ENCODE results near the gene MPRIP. TPM values are rescaled to one million over a fixed set of nuclear protein-coding genes. Genes with fewer than 3 reads are reported as not detected.

Gene MPRIP
- total RNA-seq, 1 donor from 2014 or later: 105 TPM

DNA sequence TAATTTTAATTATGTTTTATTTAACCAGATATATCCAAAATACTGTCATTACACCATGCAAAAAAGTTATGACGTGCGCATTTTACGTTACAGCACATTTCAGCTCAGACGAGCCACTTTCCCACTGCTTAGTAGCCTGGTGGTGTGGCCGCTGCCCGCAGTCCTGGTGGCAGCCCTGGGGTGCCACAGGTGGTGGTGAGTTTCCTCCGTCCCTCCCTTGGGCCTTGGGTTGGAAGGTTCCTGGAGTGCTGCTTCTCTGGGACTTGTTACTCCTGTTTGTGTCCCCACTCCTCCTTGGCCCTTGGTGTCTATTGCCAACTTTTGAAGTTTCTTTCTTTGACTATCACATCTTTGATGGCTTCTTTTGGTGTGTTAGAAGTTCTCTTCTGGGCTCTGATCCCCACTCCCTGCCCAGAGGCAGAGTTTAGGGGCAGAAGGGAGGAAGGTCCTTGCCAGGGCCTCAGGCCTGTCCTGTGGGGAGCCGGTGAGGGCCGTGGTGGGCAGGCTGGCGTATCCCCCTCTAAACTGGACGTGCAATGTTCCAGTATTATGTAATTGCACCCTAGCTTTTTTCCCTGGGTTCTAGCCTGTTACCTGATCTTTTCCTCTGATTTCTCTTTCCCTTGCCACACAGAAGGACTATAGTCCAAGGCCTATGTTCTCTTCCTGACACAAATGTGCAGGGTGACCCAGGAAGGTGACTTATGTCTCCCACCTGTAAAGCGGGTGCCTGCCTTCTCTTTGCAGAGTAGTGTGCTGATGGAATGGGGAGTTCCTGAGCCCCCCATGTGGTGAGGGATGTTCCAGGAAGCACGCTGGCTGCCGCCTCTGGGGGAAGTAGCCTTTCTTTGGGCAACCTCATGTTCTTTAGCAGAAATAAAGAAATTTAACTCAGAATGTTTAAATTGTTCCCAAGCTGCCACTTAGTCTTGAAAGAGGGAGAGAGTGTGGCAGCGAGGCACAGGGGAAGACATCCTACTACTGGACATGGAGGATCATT is 8.4 kb downstream of the MPRIP start:
- no peak for DNase-seq

GRCh38 chr17:17051380-17051779 is 9.1 kb downstream of the MPRIP start:
- no peak for DNase-seq

DNA sequence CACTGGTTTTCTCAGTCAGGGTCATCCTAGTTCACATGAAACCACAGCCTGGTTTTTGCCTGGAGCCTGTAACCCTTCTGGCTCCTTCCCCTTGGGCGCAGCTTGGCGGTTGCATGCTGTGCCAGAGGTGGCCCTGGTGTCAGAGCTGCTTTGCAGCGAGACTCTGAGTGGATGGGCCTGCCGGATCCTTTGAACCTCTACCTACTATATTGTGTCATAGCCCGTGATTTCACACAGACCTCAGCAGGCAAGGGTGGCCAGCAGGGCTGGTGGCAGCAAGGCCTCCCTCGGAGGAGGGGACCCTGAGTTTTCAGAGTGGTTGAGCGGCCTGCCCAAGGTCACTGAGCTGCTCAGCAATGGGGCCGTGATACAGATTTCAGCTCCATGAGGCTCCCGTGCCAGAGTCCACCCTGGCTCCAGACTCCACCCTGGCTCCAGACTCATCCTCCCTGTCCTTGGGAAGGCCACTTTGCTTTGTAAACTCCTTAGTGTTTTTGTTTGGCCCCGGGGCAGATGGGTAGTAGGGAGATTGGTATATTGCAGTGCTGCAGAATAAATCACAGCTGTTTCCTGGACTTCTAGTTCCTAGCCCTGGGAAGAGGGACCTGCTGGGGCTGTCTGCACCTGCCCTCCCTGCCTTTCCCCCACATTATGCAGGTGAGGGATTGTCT is 9.7 kb downstream of the MPRIP start:
- DNase-seq: no peak

- DNase-seq: peak; percentile 43
Observed at GRCh38 chr17:17052462-17053221, 10.4 kb downstream of the MPRIP start.

GRCh38 chr17:17053446-17054379 is 11.5 kb downstream of the MPRIP start:
- no peak for DNase-seq

GRCh38 chr17:17054636-17055035 is 12.4 kb downstream of the MPRIP start:
- DNase-seq: no peak

DNA sequence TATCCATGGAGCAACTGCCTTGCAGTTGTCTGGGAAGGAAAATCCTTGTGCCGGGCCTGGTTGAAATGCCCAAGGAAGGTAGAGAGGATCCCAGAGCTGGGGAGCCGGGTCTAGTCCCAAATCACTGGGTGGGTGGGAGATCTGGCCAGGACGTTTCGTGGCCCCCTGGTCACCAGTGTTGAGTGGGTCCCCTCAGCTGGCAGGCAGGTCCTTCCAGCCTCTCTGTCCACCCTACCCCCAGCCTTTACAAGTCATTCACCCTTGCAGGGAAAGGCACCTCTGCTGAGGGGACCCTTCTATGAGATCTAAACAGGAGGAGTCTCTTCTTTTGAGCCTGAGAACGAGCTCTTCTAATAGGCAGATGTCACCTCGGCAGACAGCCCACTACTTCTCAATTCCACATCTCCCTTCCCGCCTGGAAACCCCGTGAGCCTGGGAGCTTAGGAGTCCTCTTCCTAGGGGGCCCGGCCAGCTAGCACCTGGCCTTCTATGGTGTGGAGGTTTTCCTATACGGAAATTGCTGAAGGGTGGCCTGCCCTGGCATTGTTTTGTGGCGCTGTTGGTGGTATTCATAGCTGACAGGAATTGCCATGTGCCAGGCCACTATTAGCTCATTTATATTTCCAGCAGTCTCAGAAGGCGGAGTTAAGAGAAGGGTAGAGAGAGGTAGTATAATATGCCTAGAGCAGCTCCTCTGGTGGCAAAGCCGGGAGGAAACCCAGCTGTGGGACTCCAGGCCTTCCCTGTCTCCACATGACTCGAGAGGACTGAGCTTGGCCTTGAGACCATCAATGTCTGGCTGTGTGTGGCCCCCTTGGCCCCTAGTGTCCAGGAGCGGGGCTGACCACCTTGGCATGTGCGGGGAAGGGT is 13.3 kb downstream of the MPRIP start:
- DNase-seq: peak; percentile 73

- DNase-seq: no peak
Observed at GRCh38 chr17:17056156-17056539, 13.9 kb downstream of the MPRIP start.

DNA sequence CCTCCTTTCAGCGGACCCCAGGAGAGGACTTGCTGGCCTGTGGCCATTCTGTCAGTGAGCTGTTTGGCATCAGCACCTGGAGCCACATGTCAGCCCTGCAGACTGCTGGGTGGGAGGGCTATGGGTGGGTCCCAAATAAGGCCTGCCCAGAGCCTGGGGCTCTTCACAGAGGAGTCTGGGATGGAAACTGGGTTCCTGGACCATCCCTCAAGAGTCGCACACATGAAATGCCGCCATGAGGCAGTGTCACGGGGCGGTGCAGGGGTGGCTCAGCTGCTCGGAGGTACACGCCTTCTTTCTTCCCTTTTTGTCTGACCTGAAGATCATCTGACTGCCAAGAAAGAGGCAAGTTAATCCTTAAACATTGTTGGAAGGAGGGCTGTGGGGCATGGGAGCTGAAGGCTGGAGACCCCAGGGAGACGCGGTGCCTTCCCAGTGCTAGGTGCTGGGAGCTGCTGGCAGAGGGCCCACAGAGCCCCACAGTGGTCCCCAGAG is 14.8 kb downstream of the MPRIP start:
- no peak for DNase-seq

- no peak for DNase-seq
Observed at GRCh38 chr17:17058304-17058703, 16.0 kb downstream of the MPRIP start.

DNA sequence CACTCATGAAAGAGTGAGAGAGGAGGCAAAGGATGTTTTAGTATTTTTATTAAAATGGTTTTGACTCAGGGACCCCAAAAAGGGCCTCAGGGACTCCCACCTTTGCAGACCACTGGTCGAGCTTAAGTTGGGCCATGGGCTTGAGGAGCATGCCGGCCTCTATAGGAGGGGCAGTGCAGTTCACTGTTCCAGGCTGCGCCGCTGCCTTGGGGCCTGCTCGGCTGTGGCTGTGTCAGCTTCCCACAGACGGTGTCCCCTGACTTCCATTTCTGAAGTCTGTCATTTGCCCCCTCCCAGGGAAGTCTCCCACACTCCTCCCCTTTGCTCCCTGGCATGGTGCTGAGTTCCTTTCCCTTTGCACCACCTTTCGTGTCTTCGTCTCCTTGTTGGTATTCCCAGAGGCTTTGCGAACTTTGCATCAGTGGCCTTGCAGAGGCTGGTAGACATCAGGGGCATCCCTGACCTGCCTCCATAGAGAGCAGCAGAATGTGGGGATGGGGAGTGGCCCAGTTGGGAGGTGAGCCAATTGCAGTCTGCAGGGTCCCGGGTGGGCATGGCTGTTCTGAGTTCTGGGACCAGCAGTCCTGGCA is 17.1 kb downstream of the MPRIP start:
- DNase-seq: no peak

- DNase-seq: no peak
Observed at GRCh38 chr17:17060001-17060922, 18.0 kb downstream of the MPRIP start.

DNA sequence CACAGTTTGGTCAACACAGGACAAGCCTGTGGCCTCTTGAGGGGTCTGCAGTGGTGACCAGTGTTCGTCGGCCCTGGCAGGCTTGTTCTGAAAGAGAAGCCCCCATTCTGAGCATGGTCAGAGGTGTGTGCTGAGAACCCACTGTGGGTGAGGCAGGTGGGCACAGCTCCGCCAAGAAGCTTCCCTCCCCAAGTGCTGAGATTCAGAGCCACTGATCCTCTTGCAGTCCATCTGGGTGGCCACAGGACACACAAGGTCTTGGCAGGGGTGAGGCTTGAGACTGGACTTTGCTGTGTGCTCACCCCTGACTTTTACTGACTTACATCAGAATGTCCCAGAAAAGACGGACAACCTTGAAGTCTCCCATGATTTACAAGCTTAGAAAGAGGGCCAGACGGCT is 18.7 kb downstream of the MPRIP start:
- DNase-seq: no peak

DNA sequence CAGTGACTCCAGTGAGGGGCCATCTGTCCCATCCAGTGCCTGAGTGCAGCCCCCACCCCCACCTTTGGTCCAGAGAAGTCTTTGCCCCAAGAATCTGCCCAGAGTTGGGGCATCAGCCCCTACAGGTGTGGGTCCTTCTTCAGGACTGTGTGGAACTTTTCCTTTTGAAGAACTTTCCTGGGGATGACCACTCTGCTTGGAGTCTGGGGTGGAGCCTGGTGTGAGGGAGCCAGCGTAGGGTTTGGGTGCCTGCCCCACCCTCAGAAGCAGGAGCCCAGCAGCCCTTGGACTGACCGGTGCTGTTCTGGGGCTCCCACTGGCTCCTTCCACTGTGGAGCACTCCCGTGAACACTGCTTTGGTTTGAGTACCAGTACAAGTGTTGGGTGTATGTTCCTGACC is 19.3 kb downstream of the MPRIP start:
- no peak for DNase-seq

- DNase-seq: no peak
Observed at GRCh38 chr17:17062356-17062755, 20.1 kb downstream of the MPRIP start.

GRCh38 chr17:17062866-17063265 is 20.6 kb downstream of the MPRIP start:
- no peak for DNase-seq

DNA sequence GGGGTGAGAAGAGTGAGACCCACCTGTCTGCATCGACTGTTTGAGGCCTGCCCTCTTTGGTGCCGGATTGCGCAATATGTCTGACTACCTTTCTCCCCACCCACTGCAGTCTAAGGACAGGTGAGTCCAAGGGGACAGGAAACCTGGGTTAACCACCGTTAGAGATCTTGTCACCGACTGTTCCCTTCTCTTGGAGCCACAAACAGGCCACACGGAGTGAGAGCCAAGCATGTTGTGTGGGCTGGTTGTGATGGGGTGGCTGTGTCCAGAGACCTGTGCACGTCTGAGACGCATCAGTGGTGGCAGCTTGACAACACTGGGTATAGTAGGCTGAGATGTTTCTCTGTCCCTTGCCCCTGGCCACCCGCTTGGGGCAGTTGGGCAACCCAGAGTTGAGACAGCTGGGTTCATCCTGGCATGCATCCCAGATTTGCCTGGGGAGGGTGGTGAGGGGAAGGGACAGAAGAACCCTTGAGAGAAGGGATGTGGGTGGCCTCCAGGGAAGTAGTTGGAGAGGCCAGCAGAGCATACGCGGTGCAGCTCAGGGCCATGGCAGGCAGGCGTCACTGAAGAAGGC is 21.4 kb downstream of the MPRIP start:
- no peak for DNase-seq

DNA sequence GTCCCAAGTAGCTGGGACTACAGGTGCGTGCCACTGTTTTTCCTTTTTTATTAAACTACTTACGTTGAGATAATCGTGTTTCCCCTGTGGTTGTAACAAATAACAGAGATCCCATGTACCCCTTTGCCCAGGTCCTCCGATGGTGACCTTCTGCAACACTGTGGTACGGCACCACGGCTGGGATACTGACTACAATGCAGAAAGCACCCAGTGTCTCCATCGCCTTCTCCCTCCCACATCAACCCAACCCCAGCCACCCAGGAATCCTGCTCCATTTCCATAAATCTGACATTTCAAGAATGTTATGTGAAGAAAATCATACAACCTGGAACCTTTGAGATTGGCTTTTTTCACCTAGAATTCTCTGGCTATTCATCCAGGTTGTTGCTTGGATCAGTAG is 22.1 kb downstream of the MPRIP start:
- no peak for DNase-seq

DNA sequence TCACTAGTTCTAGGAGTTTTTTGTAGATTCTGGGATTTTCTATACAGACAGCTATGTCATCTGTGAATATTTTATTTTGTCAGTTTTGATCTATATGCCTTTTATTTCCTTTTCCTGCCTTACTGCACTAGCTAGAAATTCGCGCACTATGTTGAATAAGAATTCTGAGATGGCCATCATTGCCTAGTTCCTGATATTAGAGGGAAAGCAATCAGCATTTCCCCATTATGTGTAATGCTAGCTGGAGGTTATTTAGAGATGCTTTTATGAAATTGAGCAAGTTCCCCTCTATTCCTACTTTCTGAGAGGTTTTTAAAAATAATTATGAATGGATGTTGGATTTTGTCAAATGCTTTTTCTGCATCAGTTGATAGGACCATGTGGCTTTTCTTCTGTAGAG is 23.8 kb downstream of the MPRIP start:
- no peak for DNase-seq
